ENCODE results near the gene EGFR.

- TF ChIP-seq POLR2A (IDR thresholded peaks at IDR 0.05; ENCODE audit: extremely low read depth, insufficient read length) (no peak), CTCF (IDR thresholded peaks at IDR 0.05; ENCODE audit: low read depth, low read length) (no peak), MAX (IDR thresholded peaks at IDR 0.05; ENCODE audit: low read depth, low read length) (no peak), MYC (IDR thresholded peaks at IDR 0.05; ENCODE audit: low read depth, low read length) (no peak)
Observed at GRCh38 chr7:54987772-54988171, 31.0 kb upstream of the EGFR start.
